Ascending aorta (tissue), 2 donors: ENCODE data around the gene ARHGEF4. TPM values are rescaled to one million over a fixed set of nuclear protein-coding genes. Genes with fewer than 3 reads are reported as not detected.

Experiments used
- DNase-seq, 2 donors: peaks; one replicate each; pipeline ENCODE4 v3.0.0-alpha.2; 2019; ENCODE audit warnings: low spot score in 2 of 2
- H3K27ac ChIP-seq, 2 donors: fragments of 200-600 bp; sonication (generic); one replicate each; pipeline ENCODE4 v1.5.1; 2016 to 2017; ENCODE audit warnings: mild to moderate bottlenecking in 1 of 2
- H3K27me3 ChIP-seq: fragments of 200-600 bp; sonication (generic); one replicate; pipeline ENCODE4 v1.5.1; 2017
- H3K36me3 ChIP-seq, 2 donors: fragments of 200-600 bp; sonication (generic); one replicate each; pipeline ENCODE4 v1.5.1; 2016
- H3K4me1 ChIP-seq, 2 donors: fragments of 200-600 bp; sonication (generic); one replicate each; pipeline ENCODE4 v1.5.1; 2016 to 2017; ENCODE audit warnings: mild to moderate bottlenecking in 1 of 2
- H3K4me3 ChIP-seq, 2 donors: fragments of 200-600 bp; sonication (generic); one replicate each; pipeline ENCODE4 v1.5.1; 2016 to 2017; ENCODE audit warnings: mild to moderate bottlenecking in 1 of 2
- H3K9me3 ChIP-seq, 2 donors: fragments of 200-600 bp; sonication (generic); one replicate each; pipeline ENCODE4 v1.5.1; 2016
- intact Hi-C: fragments of 100-400 bp; cut with DNase I; formaldehyde crosslinking; loops from one replicate; pipeline ENCODE4 v1.15.1; 2023
- total RNA-seq: library from RNA; depleted of rRNA; stranded (reverse); fragments of >200 nt; gene quantifications from one replicate; pipeline ENCODE4 v1.1.0, GENCODE V29; 2016
- TF ChIP-seq, protein P1 (sequence below), 3 experiments: fragments of 200-600 bp in 2 of 3; fragments of 450-650 bp in 1 of 3; sonication (generic) in 2 of 3; IDR thresholded peaks; one replicate each; pipeline ENCODE4 v1.5.1; 2016 to 2019; ENCODE audit warnings: antibody characterized with exemption in 3 of 3, mild to moderate bottlenecking in 1 of 3, moderate library complexity in 1 of 3

ARHGEF4 gene
- total RNA-seq, 1 donor from 2014 or later, result 9.6 TPM

DNA sequence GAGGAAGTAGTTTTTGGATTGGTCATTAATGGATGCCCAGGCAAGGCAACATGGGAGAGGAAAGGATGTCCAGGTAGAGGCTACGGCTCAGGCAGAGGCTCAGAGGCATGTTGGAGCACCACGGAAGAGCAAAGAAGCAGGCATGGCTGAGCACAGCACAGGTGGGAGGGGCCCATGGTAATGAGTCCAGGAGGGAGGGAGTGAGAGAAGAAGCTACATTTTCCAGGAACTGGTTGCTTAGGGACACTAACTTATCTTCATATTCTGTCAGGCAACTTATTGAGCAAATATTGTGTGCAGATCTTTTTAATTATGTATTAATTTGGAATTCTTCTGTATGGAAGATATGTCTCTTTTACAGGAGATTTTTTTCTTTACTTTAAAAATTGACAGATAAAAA lies 42.2 kb downstream of the ARHGEF4 start:
- intact Hi-C loops, result no loop called here

DNA sequence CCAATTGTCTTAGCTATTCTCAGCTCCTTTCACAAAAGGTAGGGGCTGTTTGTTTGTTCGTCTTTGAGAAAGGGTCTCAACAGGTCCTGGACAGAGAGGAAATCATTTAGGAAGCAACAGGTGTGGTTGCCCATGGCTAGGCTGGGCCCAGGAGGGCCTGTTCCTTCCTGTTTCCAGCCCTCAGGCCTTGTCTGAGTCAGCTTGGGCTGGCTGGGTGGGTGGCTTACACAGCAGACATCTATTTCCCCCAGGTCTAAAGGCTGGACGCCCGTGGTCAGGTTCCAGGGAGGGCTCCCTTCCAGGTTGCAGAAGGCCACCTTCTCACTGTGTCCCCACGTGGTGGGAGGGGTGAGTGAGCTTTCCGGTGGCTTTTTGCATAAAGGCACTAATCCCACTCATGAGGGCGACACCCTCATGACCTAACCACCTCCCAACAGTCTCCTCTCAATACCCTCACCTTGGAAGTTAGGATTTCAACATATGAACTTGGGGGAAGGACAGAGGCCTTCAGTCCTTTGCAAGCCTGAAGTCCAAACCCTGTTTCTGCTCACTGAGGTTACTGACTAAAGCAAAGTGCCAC lies 45.5 kb downstream of the ARHGEF4 start:
- Histone ChIP-seq H3K4me1 (no peaks in the 10 kb centered on the region), H3K9me3 (no peaks in the 10 kb centered on the region), H3K27ac (no peak overlapping the region), H3K27me3 (no peaks in the 10 kb centered on the region), H3K36me3 (no peaks in the 10 kb centered on the region), H3K4me3 (no peak overlapping the region)
- intact Hi-C loops, result no loop called here
- TF ChIP-seq, protein P1, sequence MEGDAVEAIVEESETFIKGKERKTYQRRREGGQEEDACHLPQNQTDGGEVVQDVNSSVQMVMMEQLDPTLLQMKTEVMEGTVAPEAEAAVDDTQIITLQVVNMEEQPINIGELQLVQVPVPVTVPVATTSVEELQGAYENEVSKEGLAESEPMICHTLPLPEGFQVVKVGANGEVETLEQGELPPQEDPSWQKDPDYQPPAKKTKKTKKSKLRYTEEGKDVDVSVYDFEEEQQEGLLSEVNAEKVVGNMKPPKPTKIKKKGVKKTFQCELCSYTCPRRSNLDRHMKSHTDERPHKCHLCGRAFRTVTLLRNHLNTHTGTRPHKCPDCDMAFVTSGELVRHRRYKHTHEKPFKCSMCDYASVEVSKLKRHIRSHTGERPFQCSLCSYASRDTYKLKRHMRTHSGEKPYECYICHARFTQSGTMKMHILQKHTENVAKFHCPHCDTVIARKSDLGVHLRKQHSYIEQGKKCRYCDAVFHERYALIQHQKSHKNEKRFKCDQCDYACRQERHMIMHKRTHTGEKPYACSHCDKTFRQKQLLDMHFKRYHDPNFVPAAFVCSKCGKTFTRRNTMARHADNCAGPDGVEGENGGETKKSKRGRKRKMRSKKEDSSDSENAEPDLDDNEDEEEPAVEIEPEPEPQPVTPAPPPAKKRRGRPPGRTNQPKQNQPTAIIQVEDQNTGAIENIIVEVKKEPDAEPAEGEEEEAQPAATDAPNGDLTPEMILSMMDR (IDR thresholded peaks at IDR 0.05), result no peak
- DNase-seq, result no peak

More for the DNA sequence above, 42.2 kb downstream of the ARHGEF4 start:
- no peaks in the 10 kb centered on the region for H3K4me1 ChIP-seq
- H3K9me3 ChIP-seq, result no peaks in the 10 kb centered on the region
- H3K27me3 ChIP-seq, result no peaks in the 10 kb centered on the region
- TF ChIP-seq, protein P1 (IDR thresholded peaks at IDR 0.05), result no peak
- no peak overlapping the region for H3K27ac ChIP-seq
- H3K36me3 ChIP-seq, result no peaks in the 10 kb centered on the region
- no peak for DNase-seq
- no peak overlapping the region for H3K4me3 ChIP-seq

DNA sequence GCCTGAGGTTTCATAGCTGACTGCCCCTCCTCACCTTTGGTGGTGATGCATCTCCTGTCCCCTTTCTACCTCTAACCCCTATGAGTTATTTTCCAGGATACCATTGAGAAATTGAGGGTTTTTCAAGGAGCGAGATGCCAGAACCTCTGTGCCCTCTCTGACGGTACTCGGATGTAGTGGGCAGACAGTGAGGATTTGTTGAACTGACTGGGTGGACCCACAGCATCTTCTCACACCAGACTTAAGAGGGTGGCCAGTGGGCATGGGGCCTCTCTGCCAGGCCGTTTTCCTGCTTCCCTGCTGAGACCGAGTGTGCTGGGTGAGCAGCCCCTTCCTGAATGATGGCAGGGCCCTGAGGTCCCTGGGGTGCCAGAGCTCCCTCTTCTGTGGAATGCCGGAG lies 46.3 kb downstream of the ARHGEF4 start:
- Histone ChIP-seq H3K36me3 (no peaks in the 10 kb centered on the region), H3K9me3 (no peaks in the 10 kb centered on the region), H3K27ac (no peak overlapping the region), H3K4me3 (no peak overlapping the region), H3K4me1 (no peaks in the 10 kb centered on the region), H3K27me3 (no peaks in the 10 kb centered on the region)
- TF ChIP-seq, protein P1 (IDR thresholded peaks at IDR 0.05), result no peak
- intact Hi-C loops, result no loop called here
- DNase-seq, result no peak

DNA sequence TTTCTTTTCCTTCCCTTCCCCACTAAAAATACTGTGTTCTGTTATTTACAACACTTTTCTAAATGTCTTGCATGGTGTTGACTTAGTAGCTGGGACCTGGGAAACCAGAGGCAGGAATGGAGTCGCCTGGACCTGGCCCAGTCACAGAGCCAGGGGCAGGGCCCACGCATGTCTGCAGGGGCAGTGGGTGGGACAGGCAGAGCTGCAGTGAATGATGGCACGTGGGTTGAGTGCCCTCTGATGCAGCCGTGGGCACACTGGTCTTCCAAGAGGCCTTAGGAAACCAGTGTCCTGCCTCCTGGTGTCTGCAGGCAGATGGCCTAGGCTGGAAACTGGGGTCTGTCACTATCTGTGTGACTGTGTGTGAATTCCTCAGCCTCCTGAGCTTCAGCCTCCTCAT lies 46.8 kb downstream of the ARHGEF4 start:
- Histone ChIP-seq H3K36me3 (no peaks in the 10 kb centered on the region), H3K27ac (no peak overlapping the region), H3K27me3 (no peaks in the 10 kb centered on the region), H3K4me3 (no peak overlapping the region), H3K9me3 (no peaks in the 10 kb centered on the region), H3K4me1 (no peaks in the 10 kb centered on the region)
- TF ChIP-seq, protein P1 (IDR thresholded peaks at IDR 0.05), result no peak
- intact Hi-C loops, result no loop called here
- no peak for DNase-seq

DNA sequence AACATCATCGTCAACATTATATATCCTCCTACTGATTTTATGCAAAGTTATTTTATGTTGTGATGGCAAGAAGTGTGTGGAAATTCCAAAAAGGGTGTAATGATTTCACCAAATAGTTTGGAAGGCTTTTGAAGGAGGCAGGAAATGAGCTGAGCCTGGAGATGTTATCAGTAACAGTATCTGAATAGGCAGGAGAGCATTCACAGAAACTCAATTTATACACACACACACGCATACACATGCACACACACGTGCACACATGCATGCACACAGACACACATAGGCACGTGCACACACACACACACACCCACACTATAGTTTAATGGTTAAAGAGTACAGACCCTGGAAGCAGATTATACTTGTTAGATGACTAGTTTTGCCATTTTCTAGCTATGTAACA lies 47.3 kb downstream of the ARHGEF4 start:
- H3K36me3 ChIP-seq, result no peaks in the 10 kb centered on the region
- TF ChIP-seq, protein P1 (IDR thresholded peaks at IDR 0.05), result no peak
- no peak for DNase-seq
- H3K4me3 ChIP-seq, result no peak overlapping the region
- H3K9me3 ChIP-seq, result no peaks in the 10 kb centered on the region
- intact Hi-C loops, result no loop called here
- no peaks in the 10 kb centered on the region for H3K4me1 ChIP-seq
- H3K27ac ChIP-seq, result no peak overlapping the region
- H3K27me3 ChIP-seq, result no peaks in the 10 kb centered on the region

DNA sequence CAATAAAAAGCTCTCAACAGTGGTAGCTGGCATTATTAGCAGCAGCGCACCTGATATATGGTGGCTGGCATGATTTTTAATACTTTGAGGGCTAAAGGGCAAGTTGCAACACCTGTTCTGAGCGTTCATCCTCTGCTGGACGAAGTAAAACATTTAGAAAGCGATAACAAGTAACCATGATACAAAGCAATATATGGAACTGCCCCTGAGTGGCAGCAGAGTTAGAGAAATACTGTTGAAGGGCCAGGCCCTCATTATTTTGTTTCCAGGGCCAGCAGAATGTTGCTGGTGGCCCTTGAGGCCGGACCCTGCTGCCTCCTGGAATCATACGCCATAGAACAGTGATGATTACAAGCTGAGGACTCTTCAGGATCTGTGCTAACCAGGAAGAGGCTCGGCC lies 47.8 kb downstream of the ARHGEF4 start:
- Histone ChIP-seq H3K27me3 (no peaks in the 10 kb centered on the region), H3K36me3 (no peaks in the 10 kb centered on the region), H3K9me3 (no peaks in the 10 kb centered on the region), H3K27ac (no peak overlapping the region), H3K4me3 (no peak overlapping the region), H3K4me1 (no peaks in the 10 kb centered on the region)
- no peak for DNase-seq
- TF ChIP-seq, protein P1 (IDR thresholded peaks at IDR 0.05), result no peak
- intact Hi-C loops, result no loop called here
